SIG-M5 (cell line): ENCODE data around the gene IDH3A.

Source experiments
- DNase-seq: peaks from one replicate; lab custom pipeline; 2025; lab: John Stamatoyannopoulos, UW

The IDH3A gene

DNA sequence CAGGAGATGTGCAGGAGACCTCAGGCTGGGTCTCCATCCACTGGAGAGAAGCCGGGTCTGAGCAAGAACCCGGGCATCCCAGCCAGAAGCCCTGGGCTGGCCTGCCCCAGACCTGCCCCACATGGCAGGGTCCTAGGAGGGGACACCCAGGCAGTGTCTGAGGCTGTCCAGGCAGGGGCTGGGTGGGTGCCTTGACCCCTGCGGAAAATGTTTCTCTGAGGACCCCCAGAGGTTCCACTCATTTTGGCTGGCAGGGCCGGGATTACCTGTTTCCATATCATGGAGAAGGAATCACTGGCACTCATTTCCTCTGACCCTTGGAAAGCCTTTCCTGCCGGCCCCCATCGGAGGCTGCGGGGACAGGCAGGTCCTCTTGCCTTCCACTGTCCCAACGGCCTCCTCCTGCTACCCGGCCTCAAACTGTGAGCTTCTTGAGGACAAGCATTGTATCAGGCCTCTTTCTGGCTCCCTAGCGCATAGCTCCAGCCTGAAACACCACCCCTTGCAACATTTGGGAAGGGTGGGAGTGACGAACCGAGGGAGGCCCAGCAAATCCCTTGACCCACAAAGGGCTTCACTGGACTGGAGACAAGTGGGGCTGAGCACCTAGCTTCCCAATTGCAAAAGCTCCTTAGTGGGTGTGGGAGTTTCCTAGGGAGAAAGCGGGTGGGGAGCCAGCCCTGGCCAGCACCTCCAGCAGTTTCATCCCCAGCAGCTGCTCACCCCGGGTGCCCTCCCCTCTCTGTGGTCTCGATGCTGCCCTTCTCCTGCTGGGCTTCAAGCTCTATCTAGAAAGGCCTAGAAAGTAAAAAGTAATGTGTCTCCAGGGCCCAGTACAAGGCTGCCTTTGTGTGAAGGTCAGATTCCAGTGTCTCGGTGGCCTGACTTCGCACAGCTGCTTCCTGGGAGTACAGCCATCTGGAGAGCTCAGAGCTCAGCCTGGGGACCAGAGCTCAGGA lies 55.5 kb downstream of the IDH3A start:
- DNase-seq = no peak

DNA sequence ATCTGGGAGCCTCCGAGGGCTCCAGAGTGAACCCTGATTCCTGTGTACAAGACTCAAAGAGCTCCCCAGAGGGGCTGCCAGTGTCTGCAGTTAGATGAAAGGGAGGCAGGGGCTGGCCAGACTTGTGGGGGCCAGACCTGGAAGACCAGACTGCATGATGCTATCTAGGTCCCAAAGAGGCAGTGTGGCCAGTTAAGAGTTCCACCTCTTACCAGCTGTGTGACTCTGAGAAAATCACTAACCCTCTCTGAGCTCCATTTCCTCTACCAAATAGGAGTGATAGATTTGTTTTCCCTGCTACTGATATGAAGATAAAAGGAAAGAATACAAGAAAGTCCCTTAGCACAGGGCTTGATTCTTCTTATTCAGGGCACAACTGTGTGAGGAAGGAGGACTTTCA lies 56.2 kb downstream of the IDH3A start:
- no peak for DNase-seq

DNA sequence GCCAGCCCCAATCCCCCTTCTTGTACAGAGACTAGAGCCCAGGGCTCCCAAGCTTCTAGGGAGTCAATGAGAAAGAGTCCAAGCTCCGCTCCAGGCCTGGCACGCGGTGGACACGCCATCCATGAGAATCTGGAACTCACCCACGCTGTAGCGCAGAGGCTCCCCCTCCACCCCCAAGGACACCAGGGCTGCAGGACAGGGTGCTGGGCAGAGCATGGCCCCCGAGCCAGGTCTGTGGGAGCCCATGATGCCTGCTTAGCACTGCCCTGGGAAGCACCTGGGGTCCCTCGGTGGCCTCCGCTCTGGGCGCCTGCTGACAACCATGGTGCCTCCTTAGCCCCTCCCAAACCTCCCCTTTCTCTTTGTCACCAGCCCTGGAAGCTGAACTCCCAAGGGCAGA lies 56.7 kb downstream of the IDH3A start:
- DNase-seq = no peak

DNA sequence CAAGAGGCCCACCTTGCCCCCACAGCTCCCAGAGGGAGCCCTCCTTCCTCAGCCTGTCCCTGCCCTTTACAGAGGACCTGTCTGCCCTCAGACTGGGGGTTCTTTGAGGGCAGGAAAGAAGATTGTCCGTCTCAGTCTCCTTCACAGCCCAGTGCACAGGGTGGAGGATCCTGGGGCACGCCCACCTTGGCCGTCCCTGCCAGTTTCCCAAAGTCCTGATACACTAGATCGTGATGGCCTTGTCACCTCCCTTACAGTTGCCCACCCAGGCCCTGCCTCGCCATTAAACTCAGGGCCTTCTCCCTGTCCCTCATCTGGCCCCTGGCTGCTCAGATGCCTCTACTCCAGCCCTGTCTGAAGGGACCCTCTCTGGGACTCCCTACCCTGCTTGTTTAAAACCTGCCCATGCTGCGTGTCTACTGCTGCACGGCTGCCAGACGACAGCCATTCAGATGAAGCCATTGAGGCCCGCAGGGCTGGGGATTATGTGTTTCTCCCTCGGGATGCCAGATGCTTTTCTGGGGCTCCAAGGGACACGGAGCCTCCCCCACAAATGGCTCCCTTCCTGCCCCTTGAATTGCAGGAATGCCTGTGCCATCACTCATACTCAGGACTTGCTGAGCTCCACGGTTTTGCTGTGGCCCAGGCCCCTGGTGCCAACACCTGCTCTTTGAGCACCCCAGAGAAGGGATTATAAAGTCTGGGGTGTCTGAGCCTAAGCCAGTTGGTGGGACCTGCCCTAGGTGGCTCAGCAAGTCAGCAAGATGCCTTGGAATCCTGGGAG lies 57.4 kb downstream of the IDH3A start:
- DNase-seq = no peak

DNA sequence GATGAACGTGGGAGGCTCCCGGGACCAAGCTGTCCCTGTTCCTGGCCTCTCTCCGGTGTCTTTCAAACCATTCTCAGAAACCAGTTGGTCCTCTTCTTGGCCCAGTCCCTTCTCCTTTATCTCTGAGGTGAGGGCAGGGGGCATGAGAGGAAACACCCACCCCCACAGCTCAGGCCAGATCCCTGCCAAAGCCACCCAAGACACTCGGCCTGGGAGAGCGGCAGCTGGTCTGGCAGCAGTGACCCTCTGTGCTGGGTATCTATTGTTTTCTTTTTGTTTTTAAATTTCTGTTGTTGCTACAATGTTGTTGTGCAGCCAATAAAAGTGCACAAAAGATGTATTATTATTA lies 57.9 kb downstream of the IDH3A start:
- no peak for DNase-seq

DNA sequence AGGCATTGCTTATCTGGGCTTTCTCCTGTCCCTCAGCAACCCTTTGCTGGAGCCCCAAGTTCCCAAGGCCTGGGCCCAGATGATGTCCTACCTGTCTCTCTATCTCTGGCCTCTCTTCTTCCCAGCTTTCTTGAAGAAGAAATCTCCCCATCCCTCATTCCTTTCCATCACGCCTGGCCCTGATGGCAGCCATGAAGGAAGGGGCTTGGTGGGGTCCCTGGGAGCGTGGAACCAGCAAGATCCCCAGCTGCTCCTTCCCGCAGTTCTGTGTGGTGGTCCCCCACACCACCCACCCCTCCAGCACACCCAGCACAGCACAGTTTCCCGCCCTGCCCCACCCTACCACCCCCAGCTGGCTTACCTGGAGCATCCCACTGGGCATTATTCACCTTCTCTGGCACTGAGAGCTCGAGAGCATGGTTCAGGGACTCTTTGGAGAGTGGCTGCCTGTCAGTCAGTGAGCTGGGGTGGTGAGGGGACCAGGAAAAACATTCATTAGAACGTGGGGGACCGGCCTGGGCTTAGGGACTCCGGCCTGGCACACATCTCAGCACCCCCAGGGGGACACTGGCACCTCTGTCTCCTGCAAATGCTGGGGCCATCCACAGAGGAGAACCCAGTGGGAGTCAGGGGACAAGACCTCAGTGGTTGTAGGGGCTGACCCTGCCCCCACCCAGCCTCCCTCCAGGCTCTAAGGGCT lies 58.6 kb downstream of the IDH3A start:
- DNase-seq = no peak

DNA sequence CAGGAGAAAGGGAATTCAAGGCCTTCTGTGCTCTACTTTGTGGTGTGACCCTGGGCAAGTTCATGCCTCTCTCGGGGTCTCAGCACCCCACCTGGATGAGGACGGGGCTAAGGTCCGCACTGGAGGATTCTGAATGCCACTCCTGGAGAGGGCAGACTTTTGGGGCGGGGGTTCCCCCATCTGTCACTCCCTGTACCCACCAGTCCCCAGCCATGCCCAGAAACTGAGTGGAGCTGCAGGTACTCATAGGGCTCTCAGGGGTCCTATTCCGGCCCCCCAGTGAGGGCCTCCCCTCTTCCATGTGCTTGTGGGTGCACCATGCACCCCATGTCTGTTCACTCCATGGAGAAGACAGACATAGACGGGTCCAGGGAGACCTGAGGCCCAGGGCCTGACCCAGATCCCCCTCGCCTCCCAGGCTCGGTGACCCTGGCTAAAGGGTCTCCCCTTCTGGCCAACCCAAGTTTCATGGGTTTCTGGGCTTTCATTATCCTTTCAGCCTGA lies 59.2 kb downstream of the IDH3A start:
- DNase-seq = no peak

DNA sequence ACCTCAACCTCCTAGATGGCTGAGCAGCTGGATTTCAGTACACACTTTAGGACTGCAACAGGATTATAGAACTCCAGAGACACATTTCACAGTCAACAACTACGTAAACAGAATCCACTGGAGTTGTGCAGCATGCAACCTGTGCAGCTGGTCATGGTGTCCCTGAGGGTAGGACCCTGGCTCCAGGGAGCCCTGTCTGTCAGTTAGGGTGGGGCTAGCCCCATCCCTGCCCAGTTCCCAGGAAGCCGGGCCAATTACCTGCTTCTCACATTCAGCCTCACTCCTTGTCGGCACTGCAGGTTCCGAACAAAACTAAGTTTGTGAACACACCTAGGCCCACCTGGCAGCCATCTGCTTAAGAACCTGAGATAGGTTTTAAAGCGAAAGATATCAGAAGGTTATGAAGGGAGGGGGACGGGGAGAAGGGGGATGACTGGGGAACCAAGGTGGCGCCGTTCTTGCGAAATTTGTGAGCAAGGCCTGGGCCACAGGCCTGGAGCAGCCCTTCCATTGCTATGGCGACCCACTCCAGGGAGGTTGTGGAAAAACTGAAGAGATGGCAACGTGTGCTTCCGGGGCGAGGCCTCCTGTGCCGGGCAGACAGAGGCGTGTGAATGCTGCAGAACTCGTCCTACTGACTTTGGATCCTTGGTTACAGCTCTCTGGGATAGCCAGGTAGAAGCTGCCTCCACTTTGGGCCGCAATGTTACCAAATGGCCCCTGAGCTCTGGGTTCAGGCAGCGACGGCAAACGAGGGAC lies 59.9 kb downstream of the IDH3A start:
- no peak for DNase-seq

DNA sequence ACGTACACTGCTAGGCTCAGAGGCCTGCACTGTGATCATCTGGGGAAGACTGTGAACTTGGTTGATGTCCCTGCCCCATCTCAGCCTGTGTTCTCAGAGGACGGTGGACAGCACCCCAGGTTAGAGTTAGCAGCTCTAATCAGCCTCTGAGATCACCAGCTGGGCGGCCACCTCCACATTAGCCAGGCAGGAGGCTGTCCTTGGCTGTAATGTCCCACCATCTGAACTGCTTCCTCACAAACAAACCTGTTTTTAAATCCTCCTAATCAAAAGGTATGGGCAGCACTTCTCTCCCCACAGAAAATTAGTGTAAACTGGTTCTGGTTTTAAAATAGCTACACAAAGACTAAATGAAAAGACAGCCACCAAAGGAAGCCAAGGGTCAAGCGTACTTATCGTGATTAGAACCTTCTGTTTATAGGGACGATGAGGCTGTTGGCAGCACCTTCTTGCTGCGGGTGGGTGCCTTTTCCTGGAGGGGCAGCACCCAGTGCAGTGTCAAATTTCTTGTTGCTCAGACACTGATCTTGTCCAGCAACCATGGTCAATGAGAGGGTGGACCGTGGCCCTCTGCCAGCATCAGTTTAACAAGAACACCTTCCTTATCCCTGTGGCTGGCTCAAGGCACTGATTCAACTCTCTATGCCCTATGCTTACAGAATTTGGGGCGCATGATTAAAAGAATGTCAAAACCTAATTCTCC lies 60.6 kb downstream of the IDH3A start:
- no peak for DNase-seq

DNA sequence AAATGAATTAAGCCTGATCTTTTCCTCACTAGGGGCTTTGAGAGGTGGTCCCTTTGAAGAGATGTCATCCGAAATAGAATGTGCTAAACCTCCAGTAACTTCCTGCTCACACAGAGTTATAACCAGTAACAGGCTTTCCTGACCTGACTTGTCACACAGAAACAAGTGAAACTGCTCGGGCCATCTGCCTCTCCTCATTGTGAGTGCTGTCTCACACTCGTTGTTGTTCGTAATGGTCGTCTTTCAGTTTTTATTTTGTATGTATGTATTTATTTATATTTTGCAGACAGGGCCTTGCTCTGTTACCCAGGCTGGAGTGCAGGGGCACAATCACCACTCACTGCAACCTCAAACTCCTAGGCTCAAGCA lies 61.2 kb downstream of the IDH3A start:
- no peak for DNase-seq

DNA sequence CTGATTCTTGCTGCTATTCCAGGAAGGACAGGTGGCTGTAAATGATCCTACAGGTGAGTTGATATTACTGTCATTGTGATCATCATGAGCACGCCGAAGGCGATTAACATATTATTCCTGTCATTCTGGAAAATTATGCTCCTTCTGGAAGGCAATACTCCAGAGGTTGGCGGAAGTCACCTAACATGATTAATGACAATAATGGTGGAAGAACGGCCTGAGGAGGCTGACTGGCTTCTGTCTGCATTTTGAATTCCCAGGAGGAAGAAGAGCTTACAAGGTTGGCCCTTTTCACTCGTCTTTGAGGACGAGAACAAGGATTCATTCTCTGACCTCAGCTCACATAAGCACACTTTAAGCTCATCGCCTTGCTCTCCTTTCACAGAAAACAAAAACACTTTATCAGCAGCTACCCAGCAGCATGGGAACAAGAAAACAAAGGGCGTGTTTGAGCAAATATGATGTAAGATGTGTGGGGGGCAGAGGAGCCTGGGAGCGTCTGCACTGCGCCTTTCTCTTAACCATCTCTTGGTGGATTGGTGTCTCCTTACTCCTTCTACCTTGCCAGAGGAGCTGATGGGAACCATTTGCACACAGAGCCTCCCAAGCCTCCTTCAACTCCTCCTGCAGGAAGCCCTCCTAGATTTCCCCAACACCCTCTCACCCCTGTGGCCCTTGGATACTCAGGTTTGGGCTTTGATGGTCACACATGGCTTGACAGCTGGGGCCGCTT lies 62.2 kb downstream of the IDH3A start:
- DNase-seq = no peak

DNA sequence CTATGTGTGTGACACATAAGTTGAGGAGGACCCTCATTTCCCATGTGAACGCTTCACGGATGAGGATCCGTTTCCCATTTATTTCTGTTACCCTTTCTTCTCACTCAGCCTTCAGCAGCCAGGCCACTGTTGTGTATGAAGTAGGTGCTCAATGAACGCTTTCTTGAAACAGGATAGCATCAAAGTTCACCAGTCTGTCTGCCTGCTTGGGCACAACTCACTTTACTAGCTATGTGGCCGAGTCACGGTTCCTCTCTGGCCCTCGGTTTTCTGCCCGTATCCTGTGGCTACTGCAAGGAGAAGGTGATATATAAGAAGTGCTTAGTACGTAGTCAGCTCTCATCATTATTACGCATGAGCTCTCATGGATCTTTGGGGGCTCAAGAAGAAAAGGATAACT lies 62.8 kb downstream of the IDH3A start:
- no peak for DNase-seq

DNA sequence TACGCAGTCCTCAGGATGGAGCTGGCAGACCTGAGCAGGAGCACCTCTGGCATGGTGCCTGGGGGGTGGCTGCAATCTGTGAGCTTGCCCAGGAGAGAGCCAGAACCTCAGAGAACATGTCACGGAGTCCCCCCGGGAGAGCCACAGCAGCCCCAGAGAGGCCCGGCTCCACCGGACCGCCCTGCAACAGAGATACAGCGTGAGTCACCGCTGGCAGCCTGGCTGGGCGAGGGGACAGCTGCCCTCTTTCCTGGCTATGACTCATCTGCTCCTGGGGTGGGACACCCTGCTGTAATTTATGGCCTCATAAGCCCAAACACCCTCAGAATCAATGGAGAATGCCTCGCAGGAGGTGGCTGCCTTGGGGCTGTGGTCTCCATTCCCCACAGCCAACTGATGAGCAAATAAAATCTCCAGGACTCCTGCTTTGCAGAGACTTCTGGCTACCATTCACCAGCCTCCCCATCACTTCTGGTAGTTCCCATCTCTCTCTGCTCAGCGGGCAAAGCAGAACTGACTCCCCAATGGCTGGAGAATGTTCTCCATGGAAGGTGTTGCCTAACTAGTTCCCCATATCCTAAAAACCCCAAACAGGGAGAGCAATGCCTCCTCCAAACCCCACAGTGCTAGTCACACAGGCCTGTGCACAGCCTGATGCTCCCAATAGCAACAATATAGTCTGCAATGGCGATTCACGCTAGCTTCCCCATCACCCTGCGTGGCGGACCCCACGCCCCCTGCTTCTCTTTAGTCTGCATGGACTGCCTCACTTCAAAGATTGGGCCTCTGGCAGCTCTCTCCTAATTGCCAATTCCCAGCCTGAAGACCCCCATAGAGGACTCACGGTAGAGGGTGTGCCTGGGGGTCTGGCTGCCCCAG lies 63.6 kb downstream of the IDH3A start:
- DNase-seq = no peak

DNA sequence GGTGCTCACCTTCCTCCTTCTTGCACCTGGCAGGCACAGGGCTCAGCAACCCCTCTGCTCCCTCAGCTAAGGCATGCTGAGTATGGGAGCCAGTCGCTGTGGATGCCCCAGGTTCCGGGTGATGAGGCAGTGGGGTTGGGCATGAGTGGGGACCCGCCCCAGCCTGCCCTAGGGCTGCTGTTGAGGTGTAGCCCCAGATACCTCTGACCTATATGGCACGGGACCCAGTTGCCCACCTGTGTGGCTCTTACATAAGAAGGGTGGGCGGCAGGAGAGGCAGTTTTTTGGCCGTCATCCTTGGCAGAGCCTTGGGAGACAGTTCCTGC lies 64.2 kb downstream of the IDH3A start:
- DNase-seq = no peak

DNA sequence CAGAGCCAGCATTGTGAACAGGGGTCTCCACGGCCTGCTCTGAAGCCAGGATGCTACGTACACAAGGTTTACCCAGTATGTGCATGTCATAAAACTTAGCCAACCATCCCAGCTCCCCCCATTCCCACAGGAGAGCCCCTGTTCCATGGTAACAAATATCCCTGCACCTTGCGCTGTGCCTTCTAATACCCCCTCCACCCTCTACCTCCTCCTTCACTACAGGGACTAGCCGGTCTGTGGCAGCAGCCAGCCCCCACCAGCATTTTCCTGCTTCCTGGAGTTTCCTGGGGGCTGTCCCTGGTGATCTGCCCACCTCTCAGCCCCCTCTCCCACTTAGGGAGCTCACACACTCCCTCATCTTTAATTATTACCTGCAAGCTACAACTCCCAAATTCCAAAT lies 64.8 kb downstream of the IDH3A start:
- no peak for DNase-seq

DNA sequence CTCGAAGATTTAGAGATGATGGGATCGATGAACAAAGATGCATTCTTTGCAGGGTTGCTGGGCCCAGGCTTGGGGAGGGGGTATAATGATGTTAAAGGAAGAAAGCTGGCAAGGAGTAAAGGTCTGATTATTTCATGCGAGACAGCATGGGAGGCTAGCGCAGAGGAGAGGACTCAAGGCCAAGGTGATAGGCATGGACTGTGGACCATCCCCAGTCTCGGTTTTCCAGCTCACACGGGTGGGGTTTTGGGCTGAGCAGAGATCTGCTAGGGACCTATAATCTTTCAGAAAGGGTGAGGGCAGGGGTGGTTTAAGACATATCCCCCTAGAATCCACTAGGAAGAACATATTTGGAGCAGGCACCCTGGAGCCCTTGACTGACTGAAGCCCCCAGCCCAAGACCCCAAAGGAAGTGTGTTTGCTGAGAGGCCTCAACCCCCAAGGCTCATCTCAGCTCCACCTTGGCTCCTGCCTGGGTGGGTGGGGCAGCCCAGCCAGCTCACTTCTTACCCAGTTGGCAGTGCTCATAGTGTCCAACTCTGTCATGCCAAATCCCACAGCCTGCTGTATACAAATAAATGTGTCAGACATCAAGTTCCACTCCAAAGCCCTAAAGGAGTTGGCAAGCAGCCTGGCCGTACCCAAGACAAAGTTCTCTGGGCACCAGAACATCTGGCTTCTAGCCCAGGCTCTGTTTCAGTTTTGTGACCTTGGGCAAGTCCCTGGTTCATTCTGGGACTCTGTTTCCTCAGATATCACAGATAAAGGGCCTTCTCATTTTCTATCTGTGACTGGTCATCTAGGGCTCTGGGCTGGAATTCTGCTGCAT lies 67.3 kb downstream of the IDH3A start:
- DNase-seq = no peak

DNA sequence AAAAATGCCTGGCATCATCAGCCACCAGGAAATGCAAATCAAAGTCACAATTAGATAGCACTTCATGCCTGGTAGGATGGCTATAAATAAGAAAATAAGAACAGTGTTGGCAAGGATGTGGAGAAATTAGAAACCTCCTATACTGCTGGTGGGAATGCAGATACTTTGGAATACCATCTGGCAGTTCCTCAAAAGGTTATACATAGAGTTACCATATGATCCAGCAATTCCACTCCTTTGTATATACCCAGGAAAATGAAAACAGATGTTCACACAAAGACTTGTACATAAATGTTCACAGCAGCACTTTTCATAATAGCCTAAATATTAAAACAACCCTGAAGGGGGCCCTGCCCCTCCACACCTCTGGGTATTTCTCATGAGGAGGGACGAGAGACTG lies 71.6 kb downstream of the IDH3A start:
- DNase-seq = no peak
